K562 (cell line): ENCODE measurements around the gene HSDL1. TPM values are rescaled to one million over a fixed set of nuclear protein-coding genes. Genes with fewer than 3 reads are reported as not detected.
A peak's percentile ranks its signal among the peaks of the same experiment; 100 is the strongest.

Experiments used
- ARID3A ChIP-seq: IDR thresholded peaks from 2 replicates; pipeline ENCODE4 v1.6.1; 2012; ENCODE audit warnings: low read depth, low read length, improper control_type of control experiment, borderline replicate concordance
- CHD7 ChIP-seq: fragments of 200-600 bp; sonication (generic); IDR thresholded peaks from one replicate; pipeline ENCODE4 v1.6.1; 2012; ENCODE audit warnings: mild to moderate bottlenecking, low read depth, low read length, inconsistent platforms
- KLF13 ChIP-seq: fragments of 450-650 bp; IDR thresholded peaks from 2 replicates; pipeline ENCODE4 v1.6.1; 2016; ENCODE audit warnings: missing genetic modification characterization, low read depth, mild to moderate bottlenecking, missing compliant biosample characterization, moderate library complexity, borderline replicate concordance
- NR2C1 ChIP-seq, 2 experiments: fragments of 450-650 bp; IDR thresholded peaks; 2 replicates each; pipeline ENCODE4 v1.6.1; 2017; ENCODE audit warnings: mild to moderate bottlenecking in 2 of 2, antibody characterized with exemption in 1 of 2, inconsistent platforms in 1 of 2, missing compliant biosample characterization in 1 of 2, missing genetic modification characterization in 1 of 2
- PRDM10 ChIP-seq: fragments of 450-650 bp; IDR thresholded peaks from 2 replicates; pipeline ENCODE4 v1.6.1; 2018; ENCODE audit not compliant: partially characterized antibody
- RAD51 ChIP-seq: fragments of 450-650 bp; IDR thresholded peaks from 2 replicates; pipeline ENCODE4 v1.7.1; 2016; ENCODE audit warnings: low read depth, mild to moderate bottlenecking, borderline replicate concordance
- RCOR1 ChIP-seq, 2 experiments: IDR thresholded peaks; 2 replicates each; pipeline ENCODE4 v1.6.1; 2012; ENCODE audit warnings: low read depth in 2 of 2, low read length in 2 of 2, borderline replicate concordance in 1 of 2, improper control_type of control experiment in 1 of 2
- RFX1 ChIP-seq: fragments of 450-650 bp; IDR thresholded peaks from 2 replicates; pipeline ENCODE4 v1.6.1; 2016; ENCODE audit warnings: mild to moderate bottlenecking, moderate library complexity
- SUPT5H ChIP-seq: fragments of 450-650 bp; IDR thresholded peaks from 2 replicates; pipeline ENCODE4 v1.6.1; 2016
- polyA plus RNA-seq, 8 experiments: library from polyadenylated mRNA; depleted of rRNA in 4 of 8; stranded (reverse) in 5 of 8; unstranded in 3 of 8; fragments of >200 nt; fragmentation: Nextera tagmentation in 2 of 8; fragmentation: Illumina TruSeq in 1 of 8; extraction: Ambion mirVana in 2 of 8; extraction: Trizol in 1 of 8; gene quantifications; 2 replicates each; pipeline versions ENCODE4 v1.2.1 to v1.2.3, GENCODE V29; 2011 to 2014; ENCODE audit warnings: inconsistent platforms in 1 of 8, missing spikeins in 1 of 8
- total RNA-seq, 7 experiments: library from RNA; depleted of rRNA in 6 of 7; stranded (reverse); fragments of >200 nt in 6 of 7; fragmentation: Illumina TruSeq in 2 of 7; extraction: Trizol in 2 of 7; gene quantifications; 2 replicates each; pipeline versions ENCODE4 v1.2.1 to v1.2.3, GENCODE V29; 2011 to 2021; ENCODE audit warnings: low replicate concordance in 1 of 7

The HSDL1 gene
- total and polyA plus RNA-seq, 9 of the 15 experiments (the other 6 are each of a cell fraction or from before 2014, with no cell fraction given) = 14.8 to 41.2 (median 27.7) TPM

- TF ChIP-seq ARID3A = no peak
- peak; percentile 73 for TF ChIP-seq NR2C1 (IDR thresholded peaks at IDR 0.05)
- peak; percentile 70 for TF ChIP-seq NR2C1 (tag; IDR thresholded peaks at IDR 0.05)
- TF ChIP-seq CHD7 = no peak
- 0 out of 2 replicates have a peak, but pooled peaks have one; percentile 15 for TF ChIP-seq RAD51
- TF ChIP-seq RFX1 = no peak
- TF ChIP-seq KLF13 = no peak
- TF ChIP-seq PRDM10 = no peak
- TF ChIP-seq RCOR1 (IDR thresholded peaks at IDR 0.05; ENCODE audit: borderline replicate concordance in 1 of 2, low read depth in 2 of 2, low read length in 2 of 2) = peak; percentile 54 to 72; a peak in 3 of 4 replicates
- peak; percentile 81 for TF ChIP-seq SUPT5H
Measured at GRCh38 chr16:84186685-84187437, 41.9 kb upstream of the HSDL1 start, which contains the start of gene TAF1C (continued).
